ENCODE data around the gene ISL1. TPM values are rescaled to one million over a fixed set of nuclear protein-coding genes. Genes with fewer than 3 reads are reported as not detected.

The ISL1 gene
- total and polyA plus RNA-seq, 2 donors (not counting 1 experiment from before 2014, with no cell fraction given), result not detected

DNA sequence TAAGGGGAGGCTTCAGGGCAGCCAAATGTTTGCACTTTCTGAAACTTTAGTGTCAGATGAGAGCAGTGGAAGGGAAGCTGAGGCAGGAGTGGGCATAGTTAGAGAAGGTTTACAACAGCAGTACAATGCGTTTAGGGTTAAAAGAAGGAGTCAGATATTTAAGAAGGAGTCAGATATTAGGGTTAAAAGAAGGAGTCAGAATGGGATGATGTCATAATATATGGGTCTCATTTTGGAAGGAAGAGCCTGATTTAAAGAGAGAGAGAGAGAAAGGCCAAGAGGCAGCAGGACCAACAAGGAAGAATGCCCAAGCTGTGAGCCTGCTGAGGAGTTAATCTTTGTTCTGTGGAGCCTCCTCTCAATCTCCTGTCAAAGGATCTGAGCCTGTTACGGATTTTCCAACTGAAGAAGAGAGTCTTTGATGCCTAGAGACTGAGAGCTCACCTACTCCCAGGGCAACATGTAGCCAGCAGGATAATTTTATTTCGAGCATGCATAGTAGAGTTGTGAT, 9.5 kb downstream of the ISL1 start:
- Histone ChIP-seq H2AFZ (ENCODE audit: insufficient read depth, low read depth, low read length, poor library complexity, severe bottlenecking) (no peak overlapping the region), H3K9ac (ENCODE audit: low read length) (no peak overlapping the region), H3K27me3 (replicated peaks in 1 of 4; ENCODE audit: control extremely low read depth in 1 of 4, control insufficient read depth in 3 of 4, insufficient read depth in 4 of 4, low read length in 3 of 4) (peaks cover 0 to 29% (median 16%) of the 10 kb centered on the region in 4 experiments), H4K20me1 (ENCODE audit: control insufficient read depth, insufficient read depth, low read length, poor library complexity, severe bottlenecking) (no peaks in the 10 kb centered on the region), H3K4me3 (ENCODE audit: control extremely low read depth in 1 of 5, extremely low read depth in 1 of 5, insufficient read depth in 1 of 5, low read depth in 2 of 5, low read length in 4 of 5) (no peak overlapping the region), H3K4me1 (ENCODE audit: control insufficient read depth in 2 of 2, insufficient read depth in 2 of 2, low read length in 2 of 2) (no peaks in the 10 kb centered on the region), H3K36me3 (replicated peaks in 1 of 2; ENCODE audit: control extremely low read depth in 1 of 2, control insufficient read depth in 1 of 2, extremely low read depth in 1 of 2, insufficient read depth in 2 of 2, low read length in 1 of 2) (no peaks in the 10 kb centered on the region), H3K79me2 (ENCODE audit: control insufficient read depth, insufficient read depth, low read length) (no peaks in the 10 kb centered on the region), H3K9me3 (ENCODE audit: control extremely low read depth in 1 of 3, control insufficient read depth in 2 of 3, insufficient read depth in 1 of 3, low read length in 2 of 3) (peaks cover 0 to 11% (median 0%) of the 10 kb centered on the region in 3 donors), H3K4me2 (replicated peaks; ENCODE audit: low read depth, low read length, poor library complexity, severe bottlenecking) (no peak overlapping the region), H3K27ac (ENCODE audit: low read length in 2 of 2) (no peak overlapping the region)
- ChIA-PET CTCF (no interaction called here), POLR2A (no interaction called here)
- TF ChIP-seq, protein P1, sequence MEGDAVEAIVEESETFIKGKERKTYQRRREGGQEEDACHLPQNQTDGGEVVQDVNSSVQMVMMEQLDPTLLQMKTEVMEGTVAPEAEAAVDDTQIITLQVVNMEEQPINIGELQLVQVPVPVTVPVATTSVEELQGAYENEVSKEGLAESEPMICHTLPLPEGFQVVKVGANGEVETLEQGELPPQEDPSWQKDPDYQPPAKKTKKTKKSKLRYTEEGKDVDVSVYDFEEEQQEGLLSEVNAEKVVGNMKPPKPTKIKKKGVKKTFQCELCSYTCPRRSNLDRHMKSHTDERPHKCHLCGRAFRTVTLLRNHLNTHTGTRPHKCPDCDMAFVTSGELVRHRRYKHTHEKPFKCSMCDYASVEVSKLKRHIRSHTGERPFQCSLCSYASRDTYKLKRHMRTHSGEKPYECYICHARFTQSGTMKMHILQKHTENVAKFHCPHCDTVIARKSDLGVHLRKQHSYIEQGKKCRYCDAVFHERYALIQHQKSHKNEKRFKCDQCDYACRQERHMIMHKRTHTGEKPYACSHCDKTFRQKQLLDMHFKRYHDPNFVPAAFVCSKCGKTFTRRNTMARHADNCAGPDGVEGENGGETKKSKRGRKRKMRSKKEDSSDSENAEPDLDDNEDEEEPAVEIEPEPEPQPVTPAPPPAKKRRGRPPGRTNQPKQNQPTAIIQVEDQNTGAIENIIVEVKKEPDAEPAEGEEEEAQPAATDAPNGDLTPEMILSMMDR (IDR thresholded peaks at IDR 0.05), result no peak
- H3K4me3 Mint-ChIP-seq, result no peak overlapping the region
- intact Hi-C loops (cut with micrococcal nuclease), result no loop called here
- H3K4me1 Mint-ChIP-seq, result no peaks in the 10 kb centered on the region
- WGBS (ENCODE audit: insufficient coverage), result 22% methylated on average over 1 of the region's 3 CpGs
- H3K9me3 Mint-ChIP-seq (ENCODE audit: insufficient read depth), result no peaks in the 10 kb centered on the region
- H3K27ac Mint-ChIP-seq, result no peak overlapping the region
- ATAC-seq (ENCODE audit: low read depth), result no peak
- DNase-seq, result no peak
- peaks cover 62% of the 10 kb centered on the region for H3K27me3 Mint-ChIP-seq

DNA sequence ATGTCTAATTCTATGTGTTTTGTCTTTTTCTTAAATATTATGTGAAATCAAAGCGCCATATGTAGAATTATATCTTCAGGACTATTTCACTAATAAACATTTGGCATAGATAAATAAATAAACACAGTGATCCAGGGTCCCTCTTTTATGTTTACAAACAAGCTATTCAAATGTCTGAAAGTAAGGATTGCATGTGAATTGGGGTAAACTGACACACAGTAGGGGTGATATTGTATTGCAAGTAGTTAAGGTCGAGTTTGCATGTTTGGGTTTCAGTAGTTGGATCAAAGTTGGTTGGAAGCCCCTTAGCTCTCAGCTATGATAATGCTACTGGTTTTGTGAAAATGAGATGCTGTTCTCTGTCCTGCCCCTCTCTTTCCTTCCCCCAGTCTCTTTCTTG, 11.4 kb downstream of the ISL1 start:
- DNase-seq (no peak), ATAC-seq (ENCODE audit: low read depth) (no peak)
- intact Hi-C loops (cut with micrococcal nuclease), result no loop called here
- H3K9ac ChIP-seq (ENCODE audit: low read length), result no peak overlapping the region
- H3K9me3 ChIP-seq (ENCODE audit: control extremely low read depth in 1 of 3, control insufficient read depth in 2 of 3, insufficient read depth in 1 of 3, low read length in 2 of 3), result peaks cover 0 to 18% (median 0%) of the 10 kb centered on the region in 3 donors
- ChIA-PET POLR2A (no interaction called here), CTCF (no interaction called here)
- no peak overlapping the region for H3K27ac Mint-ChIP-seq
- H3K4me3 Mint-ChIP-seq, result no peak overlapping the region
- WGBS (ENCODE audit: insufficient coverage), result 0% methylated on average over 1 of the region's 2 CpGs
- H3K79me2 ChIP-seq (ENCODE audit: control insufficient read depth, insufficient read depth, low read length), result no peaks in the 10 kb centered on the region
- no peak overlapping the region for H3K4me3 ChIP-seq (ENCODE audit: control extremely low read depth in 1 of 5, extremely low read depth in 1 of 5, insufficient read depth in 1 of 5, low read depth in 2 of 5, low read length in 4 of 5)
- no peaks in the 10 kb centered on the region for H3K9me3 Mint-ChIP-seq (ENCODE audit: insufficient read depth)
- H2AFZ ChIP-seq (ENCODE audit: insufficient read depth, low read depth, low read length, poor library complexity, severe bottlenecking), result no peak overlapping the region
- no peak overlapping the region for H3K27ac ChIP-seq (ENCODE audit: low read length in 2 of 2)
- H3K4me2 ChIP-seq (replicated peaks; ENCODE audit: low read depth, low read length, poor library complexity, severe bottlenecking), result no peak overlapping the region
- no peaks in the 10 kb centered on the region for H4K20me1 ChIP-seq (ENCODE audit: control insufficient read depth, insufficient read depth, low read length, poor library complexity, severe bottlenecking)
- H3K27me3 ChIP-seq (replicated peaks in 1 of 4; ENCODE audit: control extremely low read depth in 1 of 4, control insufficient read depth in 3 of 4, insufficient read depth in 4 of 4, low read length in 3 of 4), result peaks cover 0 to 35% (median 16%) of the 10 kb centered on the region in 4 experiments
- no peaks in the 10 kb centered on the region for H3K36me3 ChIP-seq (replicated peaks in 1 of 2; ENCODE audit: control extremely low read depth in 1 of 2, control insufficient read depth in 1 of 2, extremely low read depth in 1 of 2, insufficient read depth in 2 of 2, low read length in 1 of 2)
- H3K4me1 Mint-ChIP-seq, result no peaks in the 10 kb centered on the region
- peaks cover 66% of the 10 kb centered on the region for H3K27me3 Mint-ChIP-seq
- H3K4me1 ChIP-seq (ENCODE audit: control insufficient read depth in 2 of 2, insufficient read depth in 2 of 2, low read length in 2 of 2), result no peaks in the 10 kb centered on the region
- TF ChIP-seq, protein P1 (IDR thresholded peaks at IDR 0.05), result no peak
- no peak for TF ChIP-seq EZH2 (IDR thresholded peaks at IDR 0.05; ENCODE audit: borderline replicate concordance, insufficient read depth, low read depth, low read length, poor library complexity, severe bottlenecking)
